Mammary epithelial cell (primary cell): ENCODE results near the gene LAMP5.

Experiments used
- CTCF ChIP-seq, 2 donors: IDR thresholded peaks in 1 of 2; conservative IDR thresholded peaks in 1 of 2; 2 replicates each; pipeline ENCODE4 v1.5.1; 2011 to 2012; ENCODE audit warnings: inconsistent platforms in 2 of 2, low read length in 2 of 2, mild to moderate bottlenecking in 2 of 2, control low read depth in 1 of 2, low read depth in 1 of 2; ENCODE audit not compliant: insufficient read depth in 1 of 2; ENCODE audit errors: extremely low read depth in 1 of 2
- EZH2 ChIP-seq: IDR thresholded peaks from 2 replicates; pipeline ENCODE4 v1.6.1; 2012; ENCODE audit warnings: low read length, inconsistent platforms, borderline replicate concordance

GRCh38 chr20:9518576-9519175 lies 4.3 kb downstream of the LAMP5 start:
- TF ChIP-seq EZH2 (no peak), CTCF (conservative IDR thresholded peaks at IDR 0.05 in 1 of 2, IDR thresholded peaks at IDR 0.05 in 1 of 2; ENCODE audit: extremely low read depth in 1 of 2, insufficient read depth in 1 of 2, low read depth in 1 of 2, low read length in 2 of 2) (no peak)
